MM.1S (cell line): ENCODE results near the gene COX6A1.

Experiments
- DNase-seq: peaks from one replicate; pipeline ENCODE4 v3.0.0-alpha.2; 2015
- H2AFZ ChIP-seq: fragments of 300-600 bp; sonication (generic); 2 replicates; pipeline ENCODE4 v1.6.0; 2016; ENCODE audit warnings: antibody characterized with exemption, low read length
- H3F3A ChIP-seq: fragments of 300-600 bp; sonication (generic); 2 replicates; pipeline ENCODE4 v1.6.1; 2016; ENCODE audit warnings: mild to moderate bottlenecking, antibody characterized with exemption, low read length, moderate library complexity, mixed read lengths; ENCODE audit not compliant: insufficient read depth
- H3K27ac ChIP-seq: fragments of 300-600 bp; sonication (generic); 2 replicates; pipeline ENCODE4 v1.5.1; 2016; ENCODE audit warnings: mild to moderate bottlenecking, low read length
- H3K27me3 ChIP-seq: fragments of 300-600 bp; sonication (generic); replicated peaks from 2 replicates; pipeline ENCODE4 v1.6.0; 2016; ENCODE audit warnings: low read length; ENCODE audit not compliant: insufficient read depth
- H3K36me3 ChIP-seq: fragments of 300-600 bp; sonication (generic); replicated peaks from 2 replicates; pipeline ENCODE4 v1.6.1; 2016; ENCODE audit warnings: mild to moderate bottlenecking, low read length, mixed read lengths; ENCODE audit not compliant: insufficient read depth
- H3K4me1 ChIP-seq: fragments of 300-600 bp; sonication (generic); 2 replicates; pipeline ENCODE4 v1.6.1; 2016; ENCODE audit warnings: low read length, mixed read lengths
- H3K4me2 ChIP-seq: fragments of 300-600 bp; sonication (generic); 2 replicates; pipeline ENCODE4 v1.6.0; 2016; ENCODE audit warnings: low read depth, low read length
- H3K4me3 ChIP-seq: fragments of 300-600 bp; sonication (generic); 2 replicates; pipeline ENCODE4 v1.5.1; 2016; ENCODE audit warnings: low read length, mixed read lengths
- H3K79me2 ChIP-seq: fragments of 300-600 bp; sonication (generic); 2 replicates; pipeline ENCODE4 v1.6.1; 2016; ENCODE audit warnings: mixed run types, low read length, mixed read lengths
- H3K9ac ChIP-seq: fragments of 300-600 bp; sonication (generic); 2 replicates; pipeline ENCODE4 v1.6.1; 2016; ENCODE audit warnings: low read length, mixed read lengths
- H3K9me2 ChIP-seq: fragments of 300-600 bp; sonication (generic); replicated peaks from 2 replicates; pipeline ENCODE4 v1.6.1; 2016; ENCODE audit warnings: mild to moderate bottlenecking, low read length, mixed read lengths; ENCODE audit not compliant: insufficient read depth
- H3K9me3 ChIP-seq: fragments of 300-600 bp; sonication (generic); replicated peaks from 2 replicates; pipeline ENCODE4 v1.6.1; 2016; ENCODE audit warnings: mild to moderate bottlenecking, low read length, mixed read lengths; ENCODE audit not compliant: insufficient read depth
- H4K20me1 ChIP-seq: fragments of 300-600 bp; sonication (generic); 2 replicates; pipeline ENCODE4 v1.6.1; 2016; ENCODE audit warnings: mild to moderate bottlenecking, low read length, moderate library complexity, mixed read lengths; ENCODE audit not compliant: insufficient read depth
- EZH2 ChIP-seq: fragments of 300-600 bp; sonication (generic); optimal IDR thresholded peaks from 2 replicates; pipeline ENCODE3; 2017; ENCODE audit warnings: low read depth, mild to moderate bottlenecking, antibody characterized with exemption, low read length, mixed read lengths
- EZH2phosphoT487 ChIP-seq: fragments of 300-600 bp; sonication (generic); IDR thresholded peaks from 2 replicates; pipeline ENCODE4 v1.6.1; 2018; ENCODE audit warnings: antibody characterized with exemption, low read length
- TF ChIP-seq, protein P1 (sequence below): fragments of 300-600 bp; sonication (generic); IDR thresholded peaks from 2 replicates; pipeline ENCODE4 v1.5.1; 2016; ENCODE audit warnings: antibody characterized with exemption, low read length, mixed read lengths

The COX6A1 gene

DNA sequence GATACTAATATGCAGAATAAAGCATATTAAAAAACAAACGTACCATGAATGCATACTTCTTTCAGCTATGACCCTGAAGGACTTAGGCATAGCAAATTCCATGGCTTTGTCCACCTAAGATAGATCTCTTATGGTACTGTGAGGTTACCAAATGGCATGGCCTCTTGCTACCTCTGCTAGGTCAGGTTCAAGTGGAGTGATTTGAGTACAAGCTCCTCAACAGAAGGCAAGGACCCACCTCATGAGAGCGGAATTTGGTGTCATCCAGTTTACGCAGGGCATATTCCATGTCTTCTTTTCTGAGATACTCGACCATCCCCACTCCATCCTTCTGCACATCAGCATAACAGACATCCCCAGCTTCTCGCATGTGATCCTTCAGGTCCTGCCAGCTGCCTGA, 25.8 kb downstream of the COX6A1 start:
- no peak for DNase-seq
- no peaks in the 10 kb centered on the region for H3K36me3 ChIP-seq
- no peaks in the 10 kb centered on the region for H3K9me2 ChIP-seq
- H3K27me3 ChIP-seq, result no peaks in the 10 kb centered on the region
- no peak overlapping the region for H3K4me2 ChIP-seq
- no peak for TF ChIP-seq EZH2
- TF ChIP-seq, protein P1, sequence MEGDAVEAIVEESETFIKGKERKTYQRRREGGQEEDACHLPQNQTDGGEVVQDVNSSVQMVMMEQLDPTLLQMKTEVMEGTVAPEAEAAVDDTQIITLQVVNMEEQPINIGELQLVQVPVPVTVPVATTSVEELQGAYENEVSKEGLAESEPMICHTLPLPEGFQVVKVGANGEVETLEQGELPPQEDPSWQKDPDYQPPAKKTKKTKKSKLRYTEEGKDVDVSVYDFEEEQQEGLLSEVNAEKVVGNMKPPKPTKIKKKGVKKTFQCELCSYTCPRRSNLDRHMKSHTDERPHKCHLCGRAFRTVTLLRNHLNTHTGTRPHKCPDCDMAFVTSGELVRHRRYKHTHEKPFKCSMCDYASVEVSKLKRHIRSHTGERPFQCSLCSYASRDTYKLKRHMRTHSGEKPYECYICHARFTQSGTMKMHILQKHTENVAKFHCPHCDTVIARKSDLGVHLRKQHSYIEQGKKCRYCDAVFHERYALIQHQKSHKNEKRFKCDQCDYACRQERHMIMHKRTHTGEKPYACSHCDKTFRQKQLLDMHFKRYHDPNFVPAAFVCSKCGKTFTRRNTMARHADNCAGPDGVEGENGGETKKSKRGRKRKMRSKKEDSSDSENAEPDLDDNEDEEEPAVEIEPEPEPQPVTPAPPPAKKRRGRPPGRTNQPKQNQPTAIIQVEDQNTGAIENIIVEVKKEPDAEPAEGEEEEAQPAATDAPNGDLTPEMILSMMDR, result no peak
- no peak for TF ChIP-seq EZH2phosphoT487
- no peak overlapping the region for H3K4me3 ChIP-seq
- H3K4me1 ChIP-seq, result no peaks in the 10 kb centered on the region
- no peaks in the 10 kb centered on the region for H3K9me3 ChIP-seq
- 0 out of 2 replicates have a peak, but pooled peaks cover 3% of the 10 kb centered on the region for H3F3A ChIP-seq
- H3K27ac ChIP-seq, result no peak overlapping the region
- H4K20me1 ChIP-seq, result no peaks in the 10 kb centered on the region
- H3K79me2 ChIP-seq, result peaks cover 56% of the 10 kb centered on the region
- H2AFZ ChIP-seq, result no peak overlapping the region
- H3K9ac ChIP-seq, result no peak overlapping the region

DNA sequence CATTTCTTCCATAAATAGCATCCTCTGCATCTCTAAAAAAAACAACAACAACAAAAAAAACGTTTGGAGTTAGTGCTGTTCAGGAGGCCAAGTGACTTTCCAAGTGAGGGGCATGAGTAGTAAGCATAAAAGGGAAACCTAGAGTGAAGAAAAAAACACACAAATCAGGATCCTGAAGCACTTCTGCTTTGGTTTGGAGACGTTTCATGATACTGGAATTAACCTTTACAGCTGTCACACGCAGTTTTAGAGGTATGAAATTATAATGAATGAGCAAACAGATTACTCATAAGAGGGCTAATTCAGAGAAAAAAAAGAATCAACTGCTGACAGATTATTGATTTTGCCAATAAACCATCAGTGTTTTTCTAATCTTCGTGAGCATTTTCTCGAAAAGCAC, 27.8 kb downstream of the COX6A1 start:
- H3K4me3 ChIP-seq, result no peak overlapping the region
- H3K4me1 ChIP-seq, result no peaks in the 10 kb centered on the region
- no peaks in the 10 kb centered on the region for H3K36me3 ChIP-seq
- H3F3A ChIP-seq, result 0 out of 2 replicates have a peak, but pooled peaks cover 3% of the 10 kb centered on the region
- no peaks in the 10 kb centered on the region for H3K9me3 ChIP-seq
- no peaks in the 10 kb centered on the region for H3K27me3 ChIP-seq
- TF ChIP-seq EZH2 (no peak), EZH2phosphoT487 (no peak)
- TF ChIP-seq, protein P1, result no peak
- no peak overlapping the region for H3K27ac ChIP-seq
- no peak for DNase-seq
- no peak overlapping the region for H2AFZ ChIP-seq
- no peak overlapping the region for H3K4me2 ChIP-seq
- H3K79me2 ChIP-seq, result peaks cover 60% of the 10 kb centered on the region
- no peak overlapping the region for H3K9ac ChIP-seq
- no peaks in the 10 kb centered on the region for H4K20me1 ChIP-seq
- no peaks in the 10 kb centered on the region for H3K9me2 ChIP-seq

DNA sequence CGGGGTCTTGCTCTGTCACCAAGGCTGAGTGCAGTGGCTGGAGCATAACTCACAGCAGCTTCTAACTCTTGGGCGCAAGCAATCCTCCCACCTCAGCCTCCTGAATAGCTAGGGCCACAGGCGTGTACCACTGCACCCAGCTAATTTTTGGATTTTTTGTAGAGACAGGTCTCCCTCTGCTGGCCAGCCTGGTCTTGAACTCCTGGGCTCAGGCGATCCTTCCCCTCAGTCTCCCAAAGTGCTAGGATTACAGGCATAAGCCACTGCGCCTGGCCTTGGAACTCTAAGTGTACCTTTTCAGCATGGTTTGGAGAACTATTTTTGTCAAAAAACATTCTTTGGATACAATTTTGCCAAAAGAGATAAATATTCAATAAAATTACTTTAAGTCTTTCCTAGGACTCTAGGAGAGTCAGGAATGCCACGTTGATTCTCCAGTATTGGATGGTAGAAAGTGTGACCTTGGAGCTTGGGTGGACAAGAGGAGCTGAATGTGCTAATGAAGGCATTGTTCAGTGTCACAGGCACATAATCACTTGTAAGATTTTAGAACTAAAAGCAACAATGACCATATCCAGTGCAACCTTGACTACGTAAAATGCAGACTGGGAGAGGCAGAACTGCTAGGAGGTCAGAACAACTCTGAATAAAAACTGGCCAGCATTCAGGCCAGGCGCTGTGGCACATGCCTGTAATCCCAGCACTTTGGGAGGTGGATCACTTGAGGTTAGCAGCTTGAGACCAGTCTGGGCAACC, 28.8 kb downstream of the COX6A1 start:
- Histone ChIP-seq H3K9me2 (no peaks in the 10 kb centered on the region), H4K20me1 (no peaks in the 10 kb centered on the region), H3K79me2 (peaks cover 60% of the 10 kb centered on the region), H3K27me3 (no peaks in the 10 kb centered on the region), H3F3A (0 out of 2 replicates have a peak, but pooled peaks cover 3% of the 10 kb centered on the region), H2AFZ (no peak overlapping the region), H3K9me3 (no peaks in the 10 kb centered on the region), H3K9ac (no peak overlapping the region), H3K4me3 (no peak overlapping the region), H3K4me1 (no peaks in the 10 kb centered on the region), H3K36me3 (no peaks in the 10 kb centered on the region), H3K4me2 (no peak overlapping the region), H3K27ac (no peak overlapping the region)
- TF ChIP-seq EZH2, result no peak
- TF ChIP-seq, protein P1, result peak; percentile 32
- DNase-seq, result no peak
